ENCODE results near the gene CSNK1E.

Gene CSNK1E

GRCh38 chr22:38305471-38306448, 11.5 kb downstream of the CSNK1E start:
- DNase-seq: peak; percentile 77

- no peak for DNase-seq
Observed at GRCh38 chr22:38304526-38304925, 12.7 kb downstream of the CSNK1E start.

GRCh38 chr22:38303974-38304373, 13.3 kb downstream of the CSNK1E start:
- no peak for DNase-seq

- no peak for DNase-seq
Observed at GRCh38 chr22:38302906-38303305, 14.3 kb downstream of the CSNK1E start.

GRCh38 chr22:38300946-38301345, 16.3 kb downstream of the CSNK1E start:
- DNase-seq: no peak

- no peak for DNase-seq
Observed at GRCh38 chr22:38300197-38300945, 16.9 kb downstream of the CSNK1E start.

- DNase-seq: no peak
Observed at GRCh38 chr22:38299770-38300102, 17.5 kb downstream of the CSNK1E start.

- peak; percentile 72 for DNase-seq
Observed at GRCh38 chr22:38298312-38299005, 18.8 kb downstream of the CSNK1E start.

- no peak for DNase-seq
Observed at GRCh38 chr22:38296372-38296771, 20.9 kb downstream of the CSNK1E start.

- no peak for DNase-seq
Observed at GRCh38 chr22:38295863-38296262, 21.4 kb downstream of the CSNK1E start.

GRCh38 chr22:38295339-38295738, 21.9 kb downstream of the CSNK1E start:
- no peak for DNase-seq

- no peak for DNase-seq
Observed at GRCh38 chr22:38294193-38294592, 23.0 kb downstream of the CSNK1E start.

GRCh38 chr22:38292694-38293093, 24.5 kb downstream of the CSNK1E start:
- DNase-seq: no peak

- no peak for DNase-seq
Observed at GRCh38 chr22:38291201-38291777, 25.9 kb downstream of the CSNK1E start.

GRCh38 chr22:38290347-38290746, 26.9 kb downstream of the CSNK1E start:
- DNase-seq: no peak

- no peak for DNase-seq
Observed at GRCh38 chr22:38289583-38290082, 27.6 kb downstream of the CSNK1E start.

GRCh38 chr22:38286915-38287669, 30.1 kb downstream of the CSNK1E start:
- no peak for DNase-seq

GRCh38 chr22:38285018-38285417, 32.2 kb downstream of the CSNK1E start:
- no peak for DNase-seq

GRCh38 chr22:38284042-38284402, 33.2 kb downstream of the CSNK1E start:
- no peak for DNase-seq

GRCh38 chr22:38282397-38282796, 34.8 kb downstream of the CSNK1E start:
- no peak for DNase-seq

GRCh38 chr22:38276166-38276565, 41.1 kb downstream of the CSNK1E start:
- DNase-seq: no peak

Data from activated effector memory CD4-positive, alpha-beta T cell treated with anti-CD3 and anti-CD28 coated beads, Interleukin-2, amount 50 U/mL, for 16 hours (primary cell).